HEK293T (cell line): ENCODE measurements around the gene C9orf85.

Experiments used
- ARNT ChIP-seq: fragments of 450-650 bp; IDR thresholded peaks from 2 replicates; pipeline ENCODE4 v1.6.1; 2017; ENCODE audit warnings: mild to moderate bottlenecking
- BHLHE40 ChIP-seq: fragments of 450-650 bp; IDR thresholded peaks from 2 replicates; pipeline ENCODE4 v1.6.1; 2016; ENCODE audit warnings: mild to moderate bottlenecking, moderate library complexity, borderline replicate concordance
- CTBP1 ChIP-seq: fragments of 450-650 bp; IDR thresholded peaks from 2 replicates; pipeline ENCODE4 v1.6.1; 2016; ENCODE audit warnings: borderline replicate concordance
- FOXA1 ChIP-seq: fragments of 450-650 bp; IDR thresholded peaks from 2 replicates; pipeline ENCODE4 v1.6.1; 2016; ENCODE audit warnings: mild to moderate bottlenecking
- FOXK2 ChIP-seq: fragments of 450-650 bp; IDR thresholded peaks from 2 replicates; pipeline ENCODE4 v1.6.1; 2016; ENCODE audit warnings: mild to moderate bottlenecking
- FOXM1 ChIP-seq: fragments of 450-650 bp; IDR thresholded peaks from 2 replicates; pipeline ENCODE4 v1.6.1; 2017; ENCODE audit warnings: mild to moderate bottlenecking, borderline replicate concordance
- HDGF ChIP-seq: fragments of 450-650 bp; IDR thresholded peaks from 2 replicates; pipeline ENCODE4 v1.6.1; 2017; ENCODE audit warnings: antibody characterized with exemption, borderline replicate concordance
- L3MBTL2 ChIP-seq: fragments of 450-650 bp; conservative IDR thresholded peaks from 2 replicates; pipeline ENCODE4 v1.6.1; 2016; ENCODE audit warnings: mild to moderate bottlenecking
- PKNOX1 ChIP-seq: fragments of 450-650 bp; IDR thresholded peaks from 2 replicates; pipeline ENCODE4 v1.6.1; 2016
- SP1 ChIP-seq: fragments of 450-650 bp; IDR thresholded peaks from 2 replicates; pipeline ENCODE4 v1.6.1; 2017
- SUZ12 ChIP-seq: fragments of 450-650 bp; IDR thresholded peaks from 2 replicates; pipeline ENCODE4 v1.6.1; 2016; ENCODE audit warnings: mild to moderate bottlenecking
- TARDBP ChIP-seq: fragments of 450-650 bp; IDR thresholded peaks from 2 replicates; pipeline ENCODE4 v1.6.1; 2016

GRCh38 chr9:71962328-71962727 lies 50.9 kb downstream of the C9orf85 start:
- TF ChIP-seq BHLHE40 (no peak), SP1 (no peak), SUZ12 (no peak), FOXK2 (no peak), HDGF (no peak), FOXA1 (no peak), FOXM1 (no peak), CTBP1 (no peak), L3MBTL2 (no peak), TARDBP (no peak), ARNT (no peak), PKNOX1 (no peak)
